NB4 (cell line): ENCODE data around the gene NADK.

ENCODE experiments used
- CTCF ChIP-seq: IDR thresholded peaks from one replicate; pipeline ENCODE4 v1.5.1; 2012; ENCODE audit warnings: low read depth, low read length
- POLR2A ChIP-seq: IDR thresholded peaks from 2 replicates; pipeline ENCODE4 v1.6.1; 2011; ENCODE audit warnings: mild to moderate bottlenecking; ENCODE audit not compliant: insufficient read length; ENCODE audit errors: extremely low read depth

- no peak for TF ChIP-seq CTCF
- TF ChIP-seq POLR2A: no peak
Measured at GRCh38 chr1:1730870-1731269, 47.4 kb downstream of the NADK start.
